Mesothelial cell of epicardium (in vitro differentiated cells): ENCODE results near the gene AXIN1. TPM values are rescaled to one million over a fixed set of nuclear protein-coding genes. Genes with fewer than 3 reads are reported as not detected.
"Not testable (repeated sequence)": the region's sequence is repeated elsewhere in the genome, so short reads cannot be mapped to it uniquely, and the experiment has no call there.

Source experiments
- DNase-seq, 2 experiments: peaks; one replicate each; pipeline ENCODE4 v3.0.0; 2021; ENCODE audit warnings: low spot score in 2 of 2; ENCODE audit not compliant: unreplicated experiment in 2 of 2
- H3K27ac Mint-ChIP-seq: 2 replicates; pipeline ENCODE4 v1.8.0; 2021; ENCODE audit warnings: mixed read lengths
- H3K27me3 Mint-ChIP-seq: 2 replicates; pipeline ENCODE4 v1.8.0; 2021; ENCODE audit warnings: low read depth, mixed read lengths
- H3K36me3 Mint-ChIP-seq: 2 replicates; pipeline ENCODE4 v1.8.0; 2021; ENCODE audit warnings: mixed read lengths
- H3K4me1 Mint-ChIP-seq: 2 replicates; pipeline ENCODE4 v1.8.0; 2021; ENCODE audit warnings: mixed read lengths
- H3K4me3 Mint-ChIP-seq: 2 replicates; pipeline ENCODE4 v1.8.0; 2021; ENCODE audit warnings: mild to moderate bottlenecking, moderate library complexity, mixed read lengths
- H3K9me3 Mint-ChIP-seq: 2 replicates; pipeline ENCODE4 v1.8.0; 2021; ENCODE audit warnings: mixed read lengths
- total RNA-seq: library from RNA; stranded (reverse); gene quantifications from 3 replicates; pipeline ENCODE4 v1.2.1, GENCODE V29; 2021
- TF ChIP-seq, protein P1 (sequence below): fragments of 200-600 bp; sonication (generic); IDR thresholded peaks from one replicate; pipeline ENCODE4 v1.5.0; 2021; ENCODE audit warnings: antibody characterized with exemption; ENCODE audit not compliant: unreplicated experiment

Gene AXIN1
- total RNA-seq, 1 donor from 2014 or later = 33.2 TPM

GRCh38 chr16:354291-354881 lies 1.9 kb upstream of the AXIN1 start:
- peak overlapping the region; percentile 43 for H3K4me3 Mint-ChIP-seq
- H3K4me1 Mint-ChIP-seq = peaks cover 9% of the 10 kb centered on the region
- H3K27ac Mint-ChIP-seq = peak overlapping the region; percentile 2
- H3K27me3 Mint-ChIP-seq = no peaks in the 10 kb centered on the region
- peaks cover 4% of the 10 kb centered on the region for H3K36me3 Mint-ChIP-seq
- TF ChIP-seq, protein P1, sequence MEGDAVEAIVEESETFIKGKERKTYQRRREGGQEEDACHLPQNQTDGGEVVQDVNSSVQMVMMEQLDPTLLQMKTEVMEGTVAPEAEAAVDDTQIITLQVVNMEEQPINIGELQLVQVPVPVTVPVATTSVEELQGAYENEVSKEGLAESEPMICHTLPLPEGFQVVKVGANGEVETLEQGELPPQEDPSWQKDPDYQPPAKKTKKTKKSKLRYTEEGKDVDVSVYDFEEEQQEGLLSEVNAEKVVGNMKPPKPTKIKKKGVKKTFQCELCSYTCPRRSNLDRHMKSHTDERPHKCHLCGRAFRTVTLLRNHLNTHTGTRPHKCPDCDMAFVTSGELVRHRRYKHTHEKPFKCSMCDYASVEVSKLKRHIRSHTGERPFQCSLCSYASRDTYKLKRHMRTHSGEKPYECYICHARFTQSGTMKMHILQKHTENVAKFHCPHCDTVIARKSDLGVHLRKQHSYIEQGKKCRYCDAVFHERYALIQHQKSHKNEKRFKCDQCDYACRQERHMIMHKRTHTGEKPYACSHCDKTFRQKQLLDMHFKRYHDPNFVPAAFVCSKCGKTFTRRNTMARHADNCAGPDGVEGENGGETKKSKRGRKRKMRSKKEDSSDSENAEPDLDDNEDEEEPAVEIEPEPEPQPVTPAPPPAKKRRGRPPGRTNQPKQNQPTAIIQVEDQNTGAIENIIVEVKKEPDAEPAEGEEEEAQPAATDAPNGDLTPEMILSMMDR = no peak
- no peak for DNase-seq
- no peaks in the 10 kb centered on the region for H3K9me3 Mint-ChIP-seq

DNA sequence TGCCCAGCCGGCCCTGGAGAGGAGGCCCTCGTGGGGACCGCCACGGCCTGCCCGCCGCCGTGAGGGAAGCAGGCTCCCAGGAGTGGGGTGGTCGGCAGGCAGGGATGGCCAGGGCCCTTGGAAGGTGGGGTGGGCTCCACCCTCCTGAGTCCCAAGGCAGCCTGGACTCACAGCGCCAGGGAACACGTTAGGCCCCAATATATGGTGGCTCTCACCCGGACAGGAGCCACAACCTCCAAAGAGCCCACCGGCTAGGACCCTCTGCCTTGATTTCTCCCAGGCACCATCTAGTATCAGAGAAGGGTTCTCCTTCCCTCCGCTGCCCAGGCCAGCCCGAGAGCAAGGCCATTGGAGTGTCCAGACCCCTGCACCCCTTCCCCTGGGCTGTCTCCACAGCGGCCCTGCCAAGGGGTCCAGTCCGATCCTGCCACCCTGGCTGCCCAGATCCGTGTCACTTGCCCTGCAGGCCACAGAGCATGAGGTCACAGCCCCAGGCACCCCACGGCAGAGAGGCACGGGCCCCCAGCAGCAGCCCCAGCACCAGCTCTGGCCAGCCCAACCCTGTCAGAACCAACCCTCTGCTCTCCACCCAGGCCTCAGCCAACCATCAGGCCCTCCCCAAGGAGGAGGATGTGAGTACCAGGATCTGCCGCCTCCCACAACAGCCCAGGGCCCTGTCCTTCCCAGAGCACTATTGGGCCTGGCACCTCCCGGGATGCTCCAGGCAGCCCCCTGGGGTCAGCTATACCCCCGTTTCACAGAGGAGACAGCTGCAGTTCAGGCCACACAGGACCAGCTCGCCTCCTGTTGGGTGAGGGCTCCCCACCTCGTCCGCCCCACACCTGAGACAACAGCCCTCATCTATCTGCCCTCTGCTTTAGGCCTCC lies 1.1 kb upstream of the AXIN1 start:
- Mint-ChIP-seq H3K4me1 (peaks cover 9% of the 10 kb centered on the region), H3K27ac (peak overlapping the region; percentile 2), H3K36me3 (peaks cover 4% of the 10 kb centered on the region), H3K4me3 (peak overlapping the region; percentile 50), H3K9me3 (no peaks in the 10 kb centered on the region), H3K27me3 (no peaks in the 10 kb centered on the region)
- TF ChIP-seq, protein P1 = no peak
- DNase-seq = no peak

GRCh38 chr16:351804-352520 lies 561 bp downstream of the AXIN1 start:
- H3K9me3 Mint-ChIP-seq = no peaks in the 10 kb centered on the region
- TF ChIP-seq, protein P1 = no peak
- peaks cover 5% of the 10 kb centered on the region for H3K36me3 Mint-ChIP-seq
- H3K27me3 Mint-ChIP-seq = no peaks in the 10 kb centered on the region
- DNase-seq = no peak
- H3K4me1 Mint-ChIP-seq = peaks cover 9% of the 10 kb centered on the region
- peak overlapping the region; percentile 89 for H3K27ac Mint-ChIP-seq
- peak overlapping the region; percentile 83 for H3K4me3 Mint-ChIP-seq

DNA sequence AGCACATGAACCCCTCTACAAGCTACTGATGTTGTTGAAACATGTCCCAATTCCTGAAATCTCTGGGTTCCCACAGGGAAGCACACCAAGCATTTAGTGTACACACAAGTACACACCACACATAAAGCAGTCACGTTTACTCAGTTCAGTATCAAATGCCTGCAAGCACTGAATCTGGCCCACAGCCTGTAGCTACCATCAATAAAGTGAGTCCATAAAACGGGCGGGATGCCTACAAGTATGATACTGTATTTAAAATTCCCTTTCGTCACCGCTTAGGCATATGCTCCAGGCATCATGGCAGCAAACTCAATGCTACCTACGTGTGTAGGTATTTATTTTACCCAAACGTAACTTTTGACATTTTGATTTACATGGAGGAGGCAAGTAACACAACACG lies 2.3 kb downstream of the AXIN1 start:
- peak overlapping the region; percentile 83 for H3K4me3 Mint-ChIP-seq
- peaks cover 18% of the 10 kb centered on the region for H3K36me3 Mint-ChIP-seq
- TF ChIP-seq, protein P1 = no peak
- peak overlapping the region; percentile 43 for H3K27ac Mint-ChIP-seq
- H3K9me3 Mint-ChIP-seq = no peaks in the 10 kb centered on the region
- DNase-seq = no peak
- no peaks in the 10 kb centered on the region for H3K27me3 Mint-ChIP-seq
- peaks cover 9% of the 10 kb centered on the region for H3K4me1 Mint-ChIP-seq

- TF ChIP-seq, protein P1 = no peak
- no peak overlapping the region for H3K4me3 Mint-ChIP-seq
Measured at GRCh38 chr16:349211-349610, 3.3 kb downstream of the AXIN1 start.

DNA sequence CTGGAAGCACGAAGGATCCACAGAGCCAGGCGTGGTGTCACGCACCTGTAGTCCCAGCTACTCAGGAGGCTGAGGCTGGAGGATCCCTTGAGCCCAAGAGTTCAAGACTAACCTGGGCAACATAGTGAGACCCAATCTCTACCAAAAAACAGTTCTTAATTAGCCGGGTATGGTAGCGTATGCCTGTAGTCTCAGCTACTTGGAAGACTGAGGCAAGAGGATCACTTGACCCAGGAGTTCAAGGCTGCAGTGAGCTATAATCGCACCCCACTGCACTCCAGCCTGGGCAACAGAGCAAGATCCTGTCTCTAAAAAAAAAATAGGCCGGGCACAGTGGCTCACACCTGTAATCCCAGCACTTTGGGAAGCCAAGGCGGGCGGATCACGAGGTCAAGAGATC lies 4.0 kb downstream of the AXIN1 start:
- H3K36me3 Mint-ChIP-seq = peaks cover 24% of the 10 kb centered on the region
- H3K27me3 Mint-ChIP-seq, H3K9me3 Mint-ChIP-seq, H3K27ac Mint-ChIP-seq, H3K4me3 Mint-ChIP-seq, DNase-seq, H3K4me1 Mint-ChIP-seq: not testable (repeated sequence)

More at GRCh38 chr16:349211-349610, 3.3 kb downstream of the AXIN1 start:
- peaks cover 24% of the 10 kb centered on the region for H3K36me3 Mint-ChIP-seq
- DNase-seq = no peak
- H3K27ac Mint-ChIP-seq = no peak overlapping the region
- H3K4me1 Mint-ChIP-seq = peaks cover 9% of the 10 kb centered on the region
- H3K9me3 Mint-ChIP-seq = no peaks in the 10 kb centered on the region
- H3K27me3 Mint-ChIP-seq = no peaks in the 10 kb centered on the region
